HG03159 (cell line): ENCODE measurements around the gene HRK.
"Not testable (repeated sequence)": the region's sequence is repeated elsewhere in the genome, so short reads cannot be mapped to it uniquely, and the experiment has no call there.

Experiments used
- ATAC-seq: cut with Tn5 transposase; IDR thresholded peaks from one replicate; pipeline ENCODE4 v1.9.1; 2021; ENCODE audit warnings: mild to moderate bottlenecking, moderate library complexity; ENCODE audit not compliant: unreplicated experiment

The HRK gene

GRCh38 chr12:116821291-116821690 is 60.0 kb downstream of the HRK start:
- no peak for ATAC-seq

- ATAC-seq = no peak
Observed at GRCh38 chr12:116820064-116820656, 61.1 kb downstream of the HRK start.

DNA sequence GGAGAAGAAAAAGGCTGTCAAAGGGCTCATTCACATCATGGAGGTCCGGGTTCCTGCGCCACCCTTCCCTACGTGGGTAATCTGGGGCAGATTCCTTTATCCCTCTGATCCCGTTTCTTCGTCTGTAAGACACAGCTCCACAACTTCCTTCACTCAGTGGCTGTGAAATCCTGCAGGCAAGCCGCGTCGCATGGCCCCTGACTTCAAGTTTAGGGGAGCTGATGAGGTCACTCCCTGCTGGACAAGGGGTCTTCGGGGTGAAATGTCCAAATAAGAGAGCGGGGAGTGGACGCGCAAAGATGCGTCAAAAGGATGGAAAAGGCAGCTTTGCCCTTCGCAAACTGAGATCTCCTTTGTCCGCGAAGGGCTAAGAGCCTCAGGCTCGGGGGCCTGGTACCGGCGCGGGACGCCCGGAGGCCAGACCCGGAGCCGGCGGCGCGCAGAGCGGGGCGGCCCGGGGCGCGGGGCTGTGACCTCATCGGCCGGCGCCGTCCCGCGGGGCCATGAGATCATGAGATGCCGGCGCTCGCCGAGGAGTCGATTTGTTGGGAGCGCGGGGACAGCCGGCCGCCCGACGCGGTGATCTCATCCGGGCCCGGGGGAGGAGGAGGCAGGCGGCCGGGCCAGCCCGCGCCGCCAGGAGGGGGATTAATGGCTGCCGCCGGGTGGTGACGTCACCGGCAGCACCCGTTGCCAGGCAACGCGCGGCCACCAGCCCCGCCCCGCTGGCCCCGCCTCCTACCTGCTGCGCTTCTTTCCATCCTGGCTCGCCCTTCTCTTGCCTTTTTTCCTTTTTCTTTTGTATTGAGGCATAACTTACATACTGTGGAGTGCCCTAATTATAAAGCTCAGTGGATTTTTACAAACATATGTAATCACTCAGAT is 62.1 kb downstream of the HRK start:
- ATAC-seq = peak; percentile 83

- peak; percentile 7 for ATAC-seq
Observed at GRCh38 chr12:116818341-116818856, 62.8 kb downstream of the HRK start.

GRCh38 chr12:116814766-116815165 is 66.5 kb downstream of the HRK start:
- ATAC-seq = not testable (repeated sequence)

DNA sequence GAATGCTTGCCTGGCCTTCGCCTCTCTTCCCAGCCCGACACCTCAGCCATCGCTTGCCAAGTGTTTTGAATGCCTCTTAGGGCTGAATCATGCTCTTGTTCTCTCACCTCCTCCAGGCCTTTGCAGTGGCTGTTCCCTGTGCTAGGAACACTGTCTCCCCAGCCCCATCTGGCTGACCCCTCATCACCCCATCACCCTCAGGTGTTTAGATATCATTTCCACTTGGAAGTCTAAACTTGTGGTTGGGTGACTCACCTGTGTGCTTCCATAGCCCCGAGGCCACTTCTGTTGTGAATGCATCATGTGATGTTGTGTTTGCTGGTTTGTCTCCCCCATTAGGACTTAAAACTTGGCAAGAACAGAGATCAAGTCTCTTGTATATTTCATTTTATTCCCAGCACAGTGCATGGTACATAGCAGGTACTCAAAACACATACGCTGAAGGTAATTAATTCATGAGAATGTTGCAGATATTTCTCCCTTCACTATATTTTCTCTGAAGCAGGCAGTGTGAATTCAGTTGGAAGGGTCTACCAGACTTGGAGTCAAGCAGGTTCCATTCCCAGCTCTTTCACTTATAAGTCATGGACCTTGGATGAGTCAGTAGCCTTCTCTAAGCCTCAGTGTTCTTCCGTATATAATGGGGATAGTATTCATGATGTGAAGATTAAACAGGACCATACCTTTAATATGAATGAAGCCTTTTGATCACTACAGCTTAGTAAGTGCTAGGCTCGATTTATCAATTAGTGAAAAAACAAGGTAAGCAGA is 67.8 kb downstream of the HRK start:
- no peak for ATAC-seq

DNA sequence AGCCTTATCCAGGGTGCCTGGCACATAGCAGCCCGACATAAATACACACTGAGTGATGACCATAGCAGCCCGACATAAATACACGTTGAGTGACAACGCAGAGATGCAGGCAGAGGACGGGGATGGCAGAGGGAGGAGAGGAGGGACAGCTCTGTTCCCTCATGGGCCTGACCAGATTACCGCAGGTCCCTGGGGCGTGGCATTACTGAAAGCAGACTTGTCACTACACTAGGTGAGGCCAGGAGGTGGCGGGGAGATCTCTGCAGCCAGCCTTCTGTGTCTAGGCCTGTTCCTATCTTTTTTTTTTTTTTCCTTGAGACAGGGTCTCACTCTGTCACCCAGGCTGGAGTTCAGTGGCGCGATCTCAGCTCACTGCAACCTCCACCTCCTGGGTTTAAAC is 69.0 kb downstream of the HRK start:
- ATAC-seq = no peak

DNA sequence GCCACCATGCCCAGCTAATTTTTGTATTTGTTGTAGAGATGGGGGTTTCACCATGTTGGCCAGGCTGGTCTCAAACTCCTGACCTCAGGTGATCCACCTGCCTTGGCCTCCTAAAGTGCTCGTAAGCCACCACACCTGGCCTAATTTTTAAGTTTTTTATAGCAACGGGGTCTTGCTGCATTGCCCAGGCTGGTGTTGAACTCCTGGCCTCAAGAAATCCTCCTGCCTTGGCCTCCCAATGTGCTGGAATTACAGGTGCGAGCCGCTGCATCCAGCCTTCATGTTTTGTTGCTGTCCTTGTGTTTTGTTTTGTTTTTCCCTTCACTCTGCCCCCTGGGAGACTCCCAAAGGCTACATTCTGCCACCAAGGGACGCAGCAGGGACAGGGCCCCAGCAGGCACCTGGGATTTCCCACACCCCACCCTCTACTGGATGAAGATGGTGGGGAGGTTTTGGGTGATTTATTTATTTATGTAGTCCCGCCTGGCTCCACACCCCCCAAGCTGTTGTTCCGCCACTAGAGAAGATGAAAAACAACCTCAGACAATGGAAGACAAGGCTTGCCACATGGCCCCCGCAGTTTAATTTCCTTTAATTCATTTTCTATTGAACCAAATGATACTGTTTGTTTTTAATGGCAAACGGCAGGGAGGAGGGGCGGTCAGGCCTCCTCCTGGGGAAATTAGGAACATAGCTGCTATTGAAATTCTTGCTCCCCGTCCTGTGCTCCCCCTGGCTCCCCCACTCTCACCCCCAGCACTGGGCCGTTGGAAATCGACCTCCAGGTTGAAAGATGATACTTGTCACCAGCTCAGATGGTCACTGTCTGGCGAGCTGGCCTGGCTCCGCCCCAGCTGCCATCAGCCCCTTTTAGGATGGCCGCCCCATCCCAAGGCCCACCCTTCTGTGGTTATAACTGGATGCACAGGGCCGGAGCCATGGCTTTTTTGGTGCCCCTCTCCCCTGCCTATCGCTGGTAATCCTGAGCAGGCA is 72.8 kb downstream of the HRK start:
- ATAC-seq = no peak

DNA sequence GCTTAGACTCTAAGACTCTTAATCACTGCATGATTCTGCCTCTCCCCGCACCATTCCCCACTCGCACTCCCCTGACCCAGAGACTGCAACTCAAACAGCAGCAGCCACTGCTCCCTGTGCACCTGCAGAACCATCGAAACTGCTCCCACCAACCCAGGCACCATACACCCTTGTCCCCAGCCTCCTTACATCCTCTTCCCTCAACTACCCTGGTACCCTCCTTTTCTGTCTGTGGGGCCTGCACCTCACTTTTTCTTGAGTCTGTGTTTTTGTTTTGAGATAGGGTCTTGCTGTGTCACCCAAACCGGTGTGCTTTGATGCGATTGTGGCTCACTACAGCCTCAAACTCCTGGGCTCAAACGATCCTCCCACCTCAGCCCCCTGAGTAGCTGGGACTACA is 73.7 kb downstream of the HRK start:
- no peak for ATAC-seq

DNA sequence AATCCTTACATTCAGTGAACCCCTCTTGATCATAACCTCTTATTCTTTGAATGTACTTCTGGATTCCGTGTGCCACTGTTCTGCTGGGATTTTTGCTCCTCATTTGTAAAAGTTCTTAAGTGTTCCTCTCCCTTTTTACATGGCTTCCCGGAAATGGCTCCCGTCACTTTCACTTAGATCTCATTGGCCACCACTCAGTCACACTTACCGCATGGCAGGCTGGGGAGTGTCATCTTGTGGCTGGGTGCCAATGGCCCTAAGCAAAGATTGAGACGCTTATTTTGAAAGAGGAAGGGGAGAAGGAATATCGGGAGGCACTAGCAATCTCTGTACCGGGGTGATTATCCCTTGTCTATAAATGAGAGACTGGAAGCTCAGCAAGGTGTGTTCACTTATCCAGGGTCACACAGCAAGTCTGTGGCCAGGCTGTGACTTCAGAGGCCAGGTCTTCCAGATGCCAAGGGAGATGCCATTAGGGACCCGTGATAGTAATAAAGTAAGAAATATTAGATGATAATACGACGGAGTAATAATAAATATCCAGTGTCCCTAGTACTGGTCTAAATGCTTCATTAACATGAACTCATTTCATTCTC is 74.3 kb downstream of the HRK start:
- ATAC-seq = no peak
